Transverse colon (tissue), 4 donors: ENCODE data around the gene PIGO.

Source experiments
- CTCF ChIP-seq, 5 experiments: fragments of 200-600 bp in 3 of 5; fragments of 450-650 bp in 2 of 5; sonication (generic) in 3 of 5; IDR thresholded peaks; 1 replicate in 2 of 5; 2 replicates in 3 of 5; pipeline ENCODE4 v1.5.1; 2016 to 2017; ENCODE audit warnings: antibody characterized with exemption in 5 of 5, inconsistent platforms in 3 of 5, mild to moderate bottlenecking in 2 of 5, moderate library complexity in 1 of 5
- POLR2A ChIP-seq: fragments of 450-650 bp; IDR thresholded peaks from one replicate; pipeline ENCODE4 v1.6.1; 2016; ENCODE audit warnings: antibody characterized with exemption, mild to moderate bottlenecking, moderate library complexity
- POLR2AphosphoS5 ChIP-seq, 3 donors: sonication (generic); formaldehyde crosslinking; IDR thresholded peaks; one replicate each; pipeline ENCODE4 v1.6.1; 2016; ENCODE audit warnings: antibody characterized with exemption in 3 of 3

- TF ChIP-seq POLR2AphosphoS5 (IDR thresholded peaks at IDR 0.05) (no peak), CTCF (IDR thresholded peaks at IDR 0.05) (no peak), POLR2A (no peak)
Observed at GRCh38 chr9:35140093-35140492, 43.7 kb upstream of the PIGO start.
